ENCODE results near the gene CST9. TPM values are rescaled to one million over a fixed set of nuclear protein-coding genes. Genes with fewer than 3 reads are reported as not detected.

The CST9 gene
- total RNA-seq, 1 experiment from 2014 or later: not detected

DNA sequence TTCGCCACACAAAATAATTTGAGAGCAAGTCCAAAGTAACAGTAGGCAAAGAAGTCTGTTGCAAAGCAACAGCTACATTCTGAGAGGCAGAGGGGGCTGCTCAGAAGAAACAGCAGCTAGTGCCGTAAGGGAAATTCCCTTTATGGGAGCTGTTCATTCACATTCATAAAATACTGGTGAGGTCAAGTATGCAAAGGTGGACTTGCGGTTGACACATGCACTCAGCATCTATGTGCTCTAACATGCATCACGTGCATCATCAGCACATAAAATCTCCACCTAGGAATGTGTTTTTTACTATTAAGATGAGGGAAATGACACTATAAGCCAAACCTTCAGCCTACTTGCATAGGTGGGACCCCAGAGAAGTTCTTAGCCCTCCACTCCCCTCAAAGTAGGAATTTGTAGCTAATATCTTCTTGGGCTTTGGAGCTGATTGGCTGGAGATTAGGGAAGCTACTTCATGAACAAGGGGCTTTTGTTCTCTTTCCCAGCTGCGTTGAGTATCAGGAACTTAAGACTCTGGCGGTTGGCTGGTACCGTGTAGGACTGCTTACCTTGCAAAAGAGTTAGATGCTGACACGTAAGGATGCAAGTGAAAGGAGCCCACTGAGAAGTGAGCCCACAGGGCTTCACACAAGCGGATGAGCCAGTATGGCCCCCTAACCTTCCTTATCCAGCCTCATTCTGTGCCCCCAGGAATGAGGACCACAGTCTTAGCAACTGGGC, 19.7 kb upstream of the CST9 start:
- Histone ChIP-seq H3K23me2 (ENCODE audit: insufficient read length, low read depth, low read length, poor library complexity, severe bottlenecking) (no peaks in the 10 kb centered on the region), H4K20me1 (ENCODE audit: control insufficient read depth, insufficient read depth, insufficient read length) (no peaks in the 10 kb centered on the region), H3K27ac (ENCODE audit: insufficient read length, low read depth, low read length) (no peak overlapping the region), H2AFZ (ENCODE audit: low read length) (no peak overlapping the region), H3K56ac (ENCODE audit: insufficient read length, low read depth, low read length) (no peak overlapping the region), H3K9me3 (ENCODE audit: control insufficient read depth, low read depth, low read length) (no peaks in the 10 kb centered on the region), H4K8ac (replicated peaks; ENCODE audit: insufficient read length, low read depth, low read length) (no peak overlapping the region), H3K4me1 (ENCODE audit: insufficient read depth, low read length) (no peaks in the 10 kb centered on the region; the same call in 1 of the 2 replicates), H3K4ac (ENCODE audit: low read depth, low read length) (no peak overlapping the region), H4K91ac (ENCODE audit: insufficient read length, low read depth, low read length) (no peak overlapping the region), H3K14ac (ENCODE audit: insufficient read depth, low read length) (no peak overlapping the region; the same call in 1 of the 2 replicates), H3K18ac (ENCODE audit: insufficient read length, low read depth, low read length) (no peak overlapping the region), H4K5ac (ENCODE audit: insufficient read length, low read depth, low read length) (no peak overlapping the region), H2BK5ac (ENCODE audit: insufficient read length, low read length) (no peak overlapping the region), H2BK120ac (ENCODE audit: low read depth, low read length, poor library complexity, severe bottlenecking) (no peak overlapping the region), H2BK15ac (ENCODE audit: low read depth, low read length) (no peak overlapping the region), H3K79me1 (ENCODE audit: insufficient read depth, low read depth, low read length, poor library complexity, severe bottlenecking) (no peaks in the 10 kb centered on the region), H3K9ac (ENCODE audit: extremely low read depth, insufficient read length, low read length) (no peak overlapping the region), H2BK20ac (ENCODE audit: low read depth, low read length, poor library complexity, severe bottlenecking) (no peak overlapping the region), H3T11ph (ENCODE audit: low read length) (no peak overlapping the region), H3K23ac (ENCODE audit: insufficient read length, low read depth, low read length) (no peak overlapping the region), H2AK5ac (ENCODE audit: insufficient read length, low read length) (no peak overlapping the region), H3K27me3 (ENCODE audit: insufficient read depth, low read length) (no peaks in the 10 kb centered on the region), H3K4me2 (ENCODE audit: insufficient read depth, insufficient read length, low read length) (no peak overlapping the region), H2BK12ac (ENCODE audit: insufficient read length, low read depth, low read length) (no peak overlapping the region), H3K79me2 (ENCODE audit: insufficient read depth, low read length) (no peaks in the 10 kb centered on the region)
- no CpG with 5 or more reads among the region's 9 CpGs for WGBS (ENCODE audit: extremely low coverage, insufficient read length, low lambda C conversion rate)
- no peak for TF ChIP-seq CTCF (conservative IDR thresholded peaks at IDR 0.05)
- no peak for DNase-seq
- H3K4me1 Mint-ChIP-seq: peaks cover 41 to 42% of the 10 kb centered on the region in 2 experiments
- H3K36me3 Mint-ChIP-seq (ENCODE audit: insufficient read depth in 1 of 3, low read depth in 3 of 3): no peaks in the 10 kb centered on the region; a peak in 1 of 7 replicates
- peaks cover 0 to 3% of the 10 kb centered on the region in 2 experiments; a peak in 1 of 5 replicates for H3K9me3 Mint-ChIP-seq
- no peak overlapping the region for H3K27ac Mint-ChIP-seq
- H3K4me3 Mint-ChIP-seq: no peak overlapping the region
- H3K27me3 Mint-ChIP-seq (ENCODE audit: low read depth): peaks cover 7% of the 10 kb centered on the region
